Fibroblast of villous mesenchyme (primary cell): ENCODE data around the gene PRR35. TPM values are rescaled to one million over a fixed set of nuclear protein-coding genes. Genes with fewer than 3 reads are reported as not detected.

Source experiments
- DNase-seq: peaks from one replicate; pipeline ENCODE4 v3.0.0-alpha.2; 2010; ENCODE audit warnings: low read depth
- H3K4me3 ChIP-seq: 2 replicates; pipeline ENCODE4 v1.5.1; 2011; ENCODE audit warnings: low read depth, mild to moderate bottlenecking, low read length
- CTCF ChIP-seq: IDR thresholded peaks from 2 replicates; pipeline ENCODE4 v1.5.1; 2012; ENCODE audit warnings: low read depth, mild to moderate bottlenecking, low read length; ENCODE audit not compliant: insufficient read depth
- total RNA-seq: library from RNA; depleted of rRNA; stranded (reverse); fragments of >200 nt; gene quantifications from 2 replicates; pipeline ENCODE4 v1.2.3, GENCODE V29; 2012

The PRR35 gene
- total RNA-seq, 1 donor: not detected

DNA sequence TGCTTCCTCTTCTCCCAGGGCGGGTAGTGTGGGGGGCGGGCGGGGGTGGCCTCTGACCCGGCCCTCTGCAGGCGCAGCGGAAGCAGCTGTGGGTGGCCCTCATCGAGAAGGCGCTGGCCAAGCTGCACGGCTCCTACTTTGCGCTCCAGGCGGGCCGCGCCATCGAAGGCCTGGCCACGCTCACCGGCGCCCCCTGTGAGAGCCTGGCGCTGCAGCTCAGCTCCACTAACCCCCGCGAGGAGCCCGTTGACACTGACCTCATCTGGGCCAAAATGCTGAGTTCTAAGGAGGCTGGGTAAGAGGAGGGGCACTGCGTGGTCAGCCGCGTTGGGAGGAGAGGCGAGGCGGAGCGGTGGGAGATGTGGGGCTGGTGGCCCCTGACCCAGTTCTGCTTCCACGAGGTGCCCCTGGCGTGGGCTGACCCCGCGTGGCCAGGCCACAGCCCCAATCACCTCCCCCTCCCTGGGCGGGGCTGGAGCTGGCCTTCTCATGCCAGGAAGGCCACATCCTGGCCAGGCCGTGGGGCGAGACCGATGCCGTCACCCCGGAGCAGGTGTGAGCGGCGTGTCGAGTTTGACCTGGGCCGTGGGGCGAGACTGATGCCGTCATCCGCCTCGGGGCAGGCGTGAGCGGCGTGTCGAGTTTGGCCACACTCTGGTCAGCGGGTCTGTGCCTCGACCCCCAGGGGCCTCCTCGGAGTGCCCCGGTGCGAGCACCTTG lies 10.5 kb upstream of the PRR35 start:
- H3K4me3 ChIP-seq: no peak overlapping the region
- no peak for TF ChIP-seq CTCF
- DNase-seq: no peak

DNA sequence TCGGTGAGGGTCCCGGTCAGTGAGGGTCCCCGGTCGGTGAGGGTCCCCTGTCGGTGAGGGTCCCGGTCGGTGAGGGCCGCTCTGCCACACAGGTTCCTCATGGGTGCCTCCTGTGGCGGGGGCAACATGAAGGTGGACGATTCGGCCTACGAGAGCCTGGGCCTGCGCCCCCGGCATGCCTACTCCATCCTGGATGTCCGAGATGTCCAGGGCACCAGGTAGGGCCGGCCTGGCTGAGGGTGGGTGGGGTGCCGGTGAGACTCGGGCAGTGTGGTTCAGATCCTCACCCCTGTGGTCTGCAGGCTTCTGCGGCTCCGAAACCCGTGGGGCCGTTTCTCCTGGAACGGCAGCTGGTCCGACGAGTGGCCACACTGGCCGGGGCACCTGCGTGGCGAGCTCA lies 9.0 kb upstream of the PRR35 start:
- H3K4me3 ChIP-seq: no peak overlapping the region
- TF ChIP-seq CTCF: no peak
- DNase-seq: no peak

- no peak for DNase-seq
- TF ChIP-seq CTCF: no peak
- no peak overlapping the region for H3K4me3 ChIP-seq
These were observed 8.0 kb upstream of the PRR35 start for GRCh38 chr16:552171-552570.

GRCh38 chr16:553601-554296 lies 6.4 kb upstream of the PRR35 start:
- DNase-seq: no peak
- no peak overlapping the region for H3K4me3 ChIP-seq
- TF ChIP-seq CTCF: no peak

DNA sequence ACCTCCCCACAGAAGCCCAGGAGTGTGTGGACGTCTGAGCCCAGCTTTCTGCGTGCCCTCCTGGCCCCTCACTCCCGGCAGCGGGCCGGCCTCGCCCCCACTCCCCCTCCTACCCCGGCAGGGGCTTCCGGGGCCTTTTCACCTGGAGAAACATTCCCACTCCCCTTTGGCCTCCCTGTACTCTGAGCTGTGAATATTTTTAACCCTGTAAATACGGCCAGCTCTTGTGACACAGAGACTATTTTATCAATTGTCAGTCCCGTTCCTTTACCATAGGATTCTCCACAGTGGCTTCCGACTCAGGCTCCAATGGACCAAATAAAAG lies 5.9 kb upstream of the PRR35 start:
- no peak for TF ChIP-seq CTCF
- no peak overlapping the region for H3K4me3 ChIP-seq
- DNase-seq: no peak

DNA sequence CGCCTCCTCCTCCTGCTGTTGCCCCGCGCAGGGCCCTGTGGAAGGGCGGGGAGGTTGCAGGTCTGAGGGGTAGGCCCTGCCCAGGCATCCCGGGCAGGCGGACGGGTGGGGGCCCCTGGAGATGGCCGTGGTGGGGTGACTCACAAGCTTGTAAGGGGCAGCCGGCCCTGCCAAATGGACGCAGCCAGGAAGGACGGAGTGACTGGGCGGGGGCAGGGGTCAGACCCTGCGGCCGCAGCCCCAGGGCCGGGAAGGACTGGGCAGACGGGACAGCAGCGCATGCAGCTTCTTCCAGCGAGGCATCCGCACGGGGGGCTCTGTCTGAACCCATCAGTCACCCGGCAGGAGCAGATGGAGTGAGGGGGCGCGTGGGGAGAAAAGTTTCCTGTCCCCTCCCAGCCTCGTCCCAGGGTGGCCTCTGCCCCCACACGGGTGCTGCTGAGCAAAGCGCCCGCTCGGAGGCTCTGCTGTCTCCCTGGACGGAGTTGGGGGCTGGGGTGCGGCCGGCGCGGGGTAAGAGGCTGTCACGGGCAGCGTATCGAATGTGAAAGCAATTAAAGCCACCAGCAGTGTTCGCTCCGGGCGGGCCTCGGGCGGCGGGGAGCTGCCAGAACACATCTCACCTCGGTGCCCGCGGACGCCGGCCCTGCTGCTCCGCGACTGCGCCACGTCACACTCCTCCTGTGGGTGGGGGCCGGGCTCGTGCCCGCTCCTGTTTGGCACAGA lies 5.4 kb upstream of the PRR35 start:
- H3K4me3 ChIP-seq: no peak overlapping the region
- TF ChIP-seq CTCF: no peak
- peak; percentile 46 for DNase-seq
